MM.1S (cell line): ENCODE results near the gene PCDHGA8.

Experiments
- CTCF ChIP-seq: fragments of 300-600 bp; sonication (generic); IDR thresholded peaks from 2 replicates; pipeline ENCODE4 v1.5.1; 2016; ENCODE audit warnings: antibody characterized with exemption, low read length, mixed read lengths
- EZH2 ChIP-seq: fragments of 300-600 bp; sonication (generic); optimal IDR thresholded peaks from 2 replicates; pipeline ENCODE3; 2017; ENCODE audit warnings: low read depth, mild to moderate bottlenecking, antibody characterized with exemption, low read length, mixed read lengths

GRCh38 chr5:141382469-141383294 is 9.8 kb upstream of the PCDHGA8 start, which contains the start of gene PCDHGA7:
- TF ChIP-seq CTCF (peak; percentile 76), EZH2 (no peak)
